GM19193 (cell line): ENCODE measurements around the gene SPIB.

Experiments
- POLR2A ChIP-seq: IDR thresholded peaks from 4 replicates; pipeline ENCODE4 v1.6.1; 2011; ENCODE audit not compliant: insufficient read depth, insufficient read length; ENCODE audit errors: extremely low read depth

The SPIB gene

GRCh38 chr19:50461066-50461875 is 42.5 kb downstream of the SPIB start:
- TF ChIP-seq POLR2A, result no peak

- TF ChIP-seq POLR2A, result no peak
Observed at GRCh38 chr19:50462970-50463369, 44.2 kb downstream of the SPIB start.

DNA sequence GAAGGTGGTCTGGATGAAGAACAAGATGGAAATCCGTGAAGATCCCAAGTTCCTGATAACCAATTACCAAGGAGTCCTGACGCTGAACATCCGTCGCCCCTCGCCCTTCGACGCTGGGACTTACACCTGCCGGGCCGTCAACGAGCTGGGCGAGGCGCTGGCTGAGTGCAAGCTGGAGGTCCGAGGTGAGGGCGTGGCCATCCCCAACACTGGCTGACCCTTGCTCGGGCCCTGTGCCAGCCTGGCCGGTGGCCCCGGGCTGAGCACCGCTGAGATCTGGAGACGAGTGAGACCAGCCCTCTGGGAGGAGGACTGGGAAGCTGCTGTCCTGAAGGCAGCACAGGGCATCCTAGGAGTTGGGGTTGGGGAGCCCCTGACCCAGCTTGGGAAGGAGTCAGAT is 45.6 kb downstream of the SPIB start:
- no peak for TF ChIP-seq POLR2A

DNA sequence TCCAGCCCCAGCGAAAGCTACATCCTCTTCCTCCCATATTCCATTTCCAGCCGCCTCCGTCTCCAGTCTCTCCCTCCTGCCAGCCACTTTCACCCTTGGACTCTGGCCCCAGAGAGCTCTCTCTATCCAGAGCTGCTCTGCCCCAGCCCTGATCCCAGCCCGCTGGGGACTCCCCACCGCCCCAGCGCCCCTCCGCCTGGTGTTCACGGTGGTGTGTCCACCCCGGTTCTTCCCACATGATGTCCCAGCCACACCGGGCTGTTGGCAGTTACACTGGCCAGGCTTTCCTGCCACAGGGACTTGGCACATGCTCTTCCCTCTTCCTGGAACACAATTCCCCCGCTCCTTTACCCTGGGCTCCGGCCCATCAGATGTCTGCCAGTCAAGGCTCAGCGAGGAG is 46.3 kb downstream of the SPIB start:
- no peak for TF ChIP-seq POLR2A

- no peak for TF ChIP-seq POLR2A
Observed at GRCh38 chr19:50465986-50466705, 47.4 kb downstream of the SPIB start.

- TF ChIP-seq POLR2A, result no peak
Observed at GRCh38 chr19:50466706-50467039, 47.9 kb downstream of the SPIB start.

- no peak for TF ChIP-seq POLR2A
Observed at GRCh38 chr19:50467566-50467965, 48.8 kb downstream of the SPIB start.

GRCh38 chr19:50468818-50469217 is 50.1 kb downstream of the SPIB start:
- no peak for TF ChIP-seq POLR2A

GRCh38 chr19:50475101-50475568 is 56.4 kb downstream of the SPIB start:
- TF ChIP-seq POLR2A, result no peak

DNA sequence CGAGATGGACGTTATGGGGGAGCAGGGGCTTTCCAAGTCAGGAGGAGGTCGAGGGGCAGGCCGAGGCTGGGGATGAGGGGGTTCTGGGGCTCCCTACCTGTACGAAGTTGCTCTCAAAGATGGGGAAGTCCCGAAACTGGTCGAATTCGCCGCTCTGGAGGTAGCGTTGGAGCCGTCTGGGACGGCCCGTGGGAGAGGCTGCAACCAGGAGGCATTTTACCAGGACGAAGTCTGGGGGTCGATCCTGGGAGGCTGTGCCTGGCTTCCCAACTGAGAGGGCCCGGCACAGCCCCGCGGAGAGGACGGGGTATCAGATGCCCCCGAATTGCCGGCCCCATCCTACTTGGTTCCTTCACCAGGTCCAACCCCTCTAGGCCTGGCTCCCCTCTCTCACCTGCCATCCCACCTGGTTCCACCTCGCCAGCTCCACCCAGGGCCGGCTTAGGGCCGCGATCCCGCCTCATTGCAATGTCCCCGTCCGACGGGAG is 57.0 kb downstream of the SPIB start:
- no peak for TF ChIP-seq POLR2A

- peak; percentile 99 for TF ChIP-seq POLR2A
Observed at GRCh38 chr19:50476224-50476906, 57.6 kb downstream of the SPIB start, which contains the start of the genes EMC10 and GARIN5A. Gene EMC10, plus strand, starts transcription at chr19:50476507. Its CDS starts 38 bp downstream, at chr19:50476545. Gene GARIN5A, minus strand, starts transcription at chr19:50476848. Its CDS starts 460 bp downstream, at chr19:50476388.

DNA sequence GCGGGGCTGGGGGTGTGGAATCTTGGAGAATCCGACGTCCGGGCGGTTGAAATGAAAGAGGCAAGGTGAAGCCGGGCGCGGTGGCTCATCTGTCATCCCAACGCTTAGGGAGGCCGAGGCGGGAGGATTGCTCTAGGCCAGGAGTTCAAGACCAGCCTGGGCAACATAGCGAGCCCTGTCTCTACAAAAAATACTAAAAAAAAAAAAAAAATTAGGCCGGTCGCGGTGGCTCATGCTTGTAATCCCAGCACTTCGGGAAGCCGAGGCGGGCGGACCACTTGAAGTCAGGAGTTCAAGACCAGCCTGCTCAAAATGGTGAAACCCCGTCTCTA is 58.1 kb downstream of the SPIB start:
- no peak for TF ChIP-seq POLR2A

DNA sequence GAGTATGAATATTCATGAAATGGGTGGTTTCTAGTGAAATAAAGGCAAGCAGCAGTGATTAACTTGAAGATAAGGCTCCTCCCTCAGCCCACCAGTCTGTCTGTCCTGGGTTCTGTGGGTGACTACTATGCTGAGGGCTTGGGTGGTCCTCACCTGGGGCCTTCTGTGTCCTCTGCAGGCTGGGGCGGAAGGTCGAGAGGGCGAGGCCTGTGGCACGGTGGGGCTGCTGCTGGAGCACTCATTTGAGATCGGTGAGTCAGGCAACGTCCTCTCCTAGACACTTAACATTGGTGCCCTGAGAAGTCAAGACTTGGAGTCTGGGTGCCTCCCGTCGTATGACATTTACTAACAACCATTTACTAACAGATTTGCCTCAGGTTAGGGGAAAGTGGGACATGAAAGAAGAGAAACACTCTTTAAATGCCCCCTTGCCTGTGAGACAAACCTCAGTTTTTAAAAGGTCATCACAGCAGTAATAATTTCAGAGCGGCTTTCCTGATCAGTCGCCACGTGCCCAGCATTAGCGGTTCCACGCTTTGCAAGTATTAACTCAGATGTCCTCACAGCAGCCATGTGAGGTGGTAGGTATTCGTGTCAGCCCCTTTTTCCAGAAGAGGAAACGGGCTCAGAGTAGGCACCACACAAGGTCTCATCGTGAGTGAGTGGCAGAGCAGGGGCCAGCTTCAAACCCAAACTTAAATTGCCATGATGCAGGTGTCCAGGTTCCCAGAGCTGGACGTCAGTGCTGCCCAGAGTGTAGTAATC is 59.2 kb downstream of the SPIB start:
- no peak for TF ChIP-seq POLR2A

GRCh38 chr19:50478901-50479715 is 60.4 kb downstream of the SPIB start:
- TF ChIP-seq POLR2A, result no peak
